HEK293 (cell line): ENCODE measurements around the gene SYT5.

Experiments
- CTCF ChIA-PET: fragments of 350-600 bp; formaldehyde crosslinking; extraction: SDS; loops from one replicate; lab custom pipeline; 2021; ENCODE audit warnings: antibody characterized with exemption; lab: Yijun Ruan, JAX
- POLR2A ChIA-PET: fragments of 300-600 bp; formaldehyde crosslinking; extraction: SDS; loops from one replicate; lab custom pipeline; 2020; ENCODE audit warnings: antibody characterized with exemption, inconsistent platforms; lab: Yijun Ruan, JAX
- H3K27ac ChIP-seq: fragments of 200-500 bp; sonication (Bioruptor generic); 2 replicates; pipeline ENCODE4 v1.5.1; 2014; ENCODE audit warnings: low read depth, low read length, control low read depth, inconsistent platforms; ENCODE audit errors: extremely low read depth
- H3K36me3 ChIP-seq, 2 experiments: fragments of 200-500 bp in 1 of 2; sonication (Bioruptor generic) in 1 of 2; 1 replicate in 1 of 2; 2 replicates in 1 of 2; pipeline ENCODE4 v1.5.1; 2014 to 2017; ENCODE audit warnings: inconsistent platforms in 2 of 2, low read length in 2 of 2; ENCODE audit not compliant: control insufficient read depth in 2 of 2, insufficient read depth in 1 of 2
- H3K4me1 ChIP-seq: fragments of 200-500 bp; sonication (Bioruptor generic); 2 replicates; pipeline ENCODE4 v1.5.1; 2014; ENCODE audit warnings: mild to moderate bottlenecking, low read length, inconsistent platforms; ENCODE audit not compliant: control insufficient read depth, insufficient read depth
- H3K4me3 ChIP-seq: 2 replicates; pipeline ENCODE4 v1.5.1; 2011; ENCODE audit warnings: low read depth, mild to moderate bottlenecking, control low read depth, low read length, moderate library complexity
- H3K9me3 ChIP-seq: fragments of 200-500 bp; sonication (Bioruptor generic); 2 replicates; pipeline ENCODE4 v1.5.1; 2014; ENCODE audit warnings: low read depth, low read length, inconsistent platforms; ENCODE audit not compliant: control insufficient read depth, insufficient read depth
- HOXC10 ChIP-seq: sonication (generic); formaldehyde crosslinking; IDR thresholded peaks from 2 replicates; pipeline ENCODE4 v1.8.1; 2023; ENCODE audit warnings: mild to moderate bottlenecking, missing genetic modification reagents
- KLF9 ChIP-seq: fragments of 450-650 bp; formaldehyde crosslinking; IDR thresholded peaks from 2 replicates; pipeline ENCODE4 v1.5.1; 2016; ENCODE audit warnings: missing biosample characterization, missing genetic modification characterization, low read depth
- OVOL3 ChIP-seq: fragments of 450-650 bp; formaldehyde crosslinking; IDR thresholded peaks from 2 replicates; pipeline ENCODE4 v1.5.1; 2016; ENCODE audit warnings: missing biosample characterization, missing genetic modification characterization
- SP2 ChIP-seq: fragments of 450-650 bp; formaldehyde crosslinking; IDR thresholded peaks from 2 replicates; pipeline ENCODE4 v1.5.1; 2016; ENCODE audit warnings: missing biosample characterization, missing genetic modification characterization
- ZBTB17 ChIP-seq: fragments of 450-650 bp; formaldehyde crosslinking; IDR thresholded peaks from 2 replicates; pipeline ENCODE4 v1.5.1; 2016; ENCODE audit warnings: missing biosample characterization, missing genetic modification characterization
- ZBTB44 ChIP-seq: fragments of 450-650 bp; IDR thresholded peaks from 2 replicates; pipeline ENCODE4 v1.5.1; 2018; ENCODE audit warnings: missing biosample characterization, mild to moderate bottlenecking, missing genetic modification characterization
- ZBTB8A ChIP-seq: fragments of 450-650 bp; formaldehyde crosslinking; IDR thresholded peaks from 2 replicates; pipeline ENCODE4 v1.5.1; 2016; ENCODE audit warnings: missing biosample characterization, missing genetic modification characterization
- ZEB2 ChIP-seq: fragments of 450-650 bp; formaldehyde crosslinking; IDR thresholded peaks from 2 replicates; pipeline ENCODE4 v1.5.1; 2016; ENCODE audit warnings: missing biosample characterization, missing genetic modification characterization
- ZNF148 ChIP-seq: fragments of 450-650 bp; formaldehyde crosslinking; IDR thresholded peaks from 2 replicates; pipeline ENCODE4 v1.5.0; 2017; ENCODE audit warnings: missing biosample characterization, missing genetic modification characterization, borderline replicate concordance
- ZNF16 ChIP-seq: fragments of 450-650 bp; formaldehyde crosslinking; IDR thresholded peaks from 2 replicates; pipeline ENCODE4 v1.5.1; 2016; ENCODE audit warnings: low read depth, missing biosample characterization, missing genetic modification characterization
- ZNF184 ChIP-seq: fragments of 450-650 bp; IDR thresholded peaks from 2 replicates; pipeline ENCODE4 v1.5.1; 2018; ENCODE audit warnings: missing biosample characterization, mild to moderate bottlenecking, missing genetic modification characterization
- ZNF324 ChIP-seq: fragments of 450-650 bp; formaldehyde crosslinking; IDR thresholded peaks from 2 replicates; pipeline ENCODE4 v1.5.1; 2016; ENCODE audit warnings: missing biosample characterization, missing genetic modification characterization
- ZNF433 ChIP-seq: fragments of 450-650 bp; formaldehyde crosslinking; IDR thresholded peaks from 2 replicates; pipeline ENCODE4 v1.5.1; 2016; ENCODE audit warnings: missing biosample characterization, missing genetic modification characterization, low read depth
- ZNF529 ChIP-seq: fragments of 450-650 bp; formaldehyde crosslinking; IDR thresholded peaks from 2 replicates; pipeline ENCODE4 v1.5.1; 2017; ENCODE audit warnings: missing genetic modification characterization, missing biosample characterization; ENCODE audit not compliant: insufficient replicate concordance
- ZNF624 ChIP-seq: fragments of 450-650 bp; formaldehyde crosslinking; IDR thresholded peaks from 2 replicates; pipeline ENCODE4 v1.5.1; 2017; ENCODE audit warnings: missing biosample characterization, missing genetic modification characterization
- ZNF645 ChIP-seq: fragments of 450-650 bp; formaldehyde crosslinking; IDR thresholded peaks from 2 replicates; pipeline ENCODE4; 2016; ENCODE audit warnings: missing biosample characterization, missing genetic modification characterization
- ZNF785 ChIP-seq: fragments of 450-650 bp; formaldehyde crosslinking; IDR thresholded peaks from 2 replicates; pipeline ENCODE4 v1.5.1; 2016; ENCODE audit warnings: missing biosample characterization, missing genetic modification characterization
- ZNF791 ChIP-seq: fragments of 450-650 bp; formaldehyde crosslinking; IDR thresholded peaks from 2 replicates; pipeline ENCODE4 v1.5.1; 2016; ENCODE audit warnings: missing biosample characterization, missing genetic modification characterization

The SYT5 gene

GRCh38 chr19:55186080-55186479 lies 6.0 kb upstream of the SYT5 start:
- H3K36me3 ChIP-seq: no peaks in the 10 kb centered on the region
- H3K4me1 ChIP-seq: no peaks in the 10 kb centered on the region
- ChIA-PET POLR2A (no interaction called here), CTCF (interaction anchor here (1.4 kb wide), 1 partner anchor 25 kb away, joined by 3 read pairs; no protein-coding TSS in a partner anchor)
- TF ChIP-seq ZEB2 (tag by site-specific recombination): no peak
- no peak for TF ChIP-seq ZNF16 (tag by site-specific recombination)
- TF ChIP-seq ZNF148 (tag by site-specific recombination): no peak
- TF ChIP-seq ZBTB8A: no peak
- no peak for TF ChIP-seq ZNF785
- no peak for TF ChIP-seq ZNF645 (tag by site-specific recombination)
- TF ChIP-seq ZBTB44 (tag by site-specific recombination): no peak
- TF ChIP-seq ZNF433 (tag by site-specific recombination): no peak
- TF ChIP-seq ZBTB17 (tag by site-specific recombination): no peak
- H3K4me3 ChIP-seq: no peak overlapping the region
- no peak overlapping the region for H3K27ac ChIP-seq
- no peaks in the 10 kb centered on the region for H3K9me3 ChIP-seq

GRCh38 chr19:55181740-55182139 lies 1.7 kb upstream of the SYT5 start:
- H3K27ac ChIP-seq: no peak overlapping the region
- POLR2A ChIA-PET: interaction anchor here (1.7 kb wide), 1 partner anchor 15 kb away, joined by 4 read pairs; no protein-coding TSS in a partner anchor
- TF ChIP-seq OVOL3 (tag by site-specific recombination) (no peak), ZEB2 (tag by site-specific recombination) (no peak), KLF9 (tag by site-specific recombination) (no peak), SP2 (tag by site-specific recombination) (no peak), HOXC10 (CRISPR knock-in tag) (no peak), ZNF624 (no peak), ZNF791 (tag by site-specific recombination) (no peak), ZNF529 (no peak), ZNF324 (no peak), ZNF184 (tag by site-specific recombination) (no peak)
- peaks cover 5% of the 10 kb centered on the region for H3K4me1 ChIP-seq
- H3K36me3 ChIP-seq: no peaks in the 10 kb centered on the region
- no peaks in the 10 kb centered on the region for H3K9me3 ChIP-seq
- CTCF ChIA-PET: interaction anchor here (0.6 to 1.3 kb wide), 2 partner anchors 22 to 41 kb away, joined by 3 to 4 read pairs; no protein-coding TSS in a partner anchor
- no peak overlapping the region for H3K4me3 ChIP-seq
